Measurements from ENCODE around the gene ARX. TPM values are rescaled to one million over a fixed set of nuclear protein-coding genes. Genes with fewer than 3 reads are reported as not detected.

The ARX gene
- total RNA-seq, 1 donor from 2014 or later, result not detected

GRCh38 chrX:25003066-25003849 is 12.5 kb downstream of the ARX start:
- no peak for DNase-seq (ENCODE audit: low spot score)

GRCh38 chrX:25002661-25003020 is 13.1 kb downstream of the ARX start:
- intact Hi-C loops (cut with DNase I), result no loop called here
- no peak for DNase-seq (ENCODE audit: low spot score)

More at GRCh38 chrX:25003066-25003849, 12.5 kb downstream of the ARX start:
- intact Hi-C loops (cut with DNase I), result no loop called here

GRCh38 chrX:25001808-25002660 is 13.7 kb downstream of the ARX start:
- intact Hi-C loops (cut with DNase I), result no loop called here
- no peak for DNase-seq (ENCODE audit: low spot score)

GRCh38 chrX:24999511-24999910 is 16.3 kb downstream of the ARX start:
- DNase-seq (ENCODE audit: low spot score), result no peak
- intact Hi-C loops (cut with DNase I), result no loop called here

- no peak for DNase-seq (ENCODE audit: low spot score)
- intact Hi-C loops (cut with DNase I), result no loop called here
These were observed 19.6 kb downstream of the ARX start for GRCh38 chrX:24996096-24996709.

GRCh38 chrX:24993879-24994278 is 21.9 kb downstream of the ARX start:
- no peak for DNase-seq (ENCODE audit: low spot score)
- intact Hi-C loops (cut with DNase I), result no loop called here

- intact Hi-C loops (cut with DNase I), result no loop called here
- DNase-seq (ENCODE audit: low spot score), result no peak
These were observed 25.2 kb downstream of the ARX start for GRCh38 chrX:24990535-24990934.

GRCh38 chrX:24988314-24988713 is 27.5 kb downstream of the ARX start:
- intact Hi-C loops (cut with DNase I), result no loop called here

GRCh38 chrX:24987731-24988130 is 28.0 kb downstream of the ARX start:
- intact Hi-C loops (cut with DNase I), result no loop called here
- DNase-seq (ENCODE audit: low spot score), result no peak

More at GRCh38 chrX:24988314-24988713, 27.5 kb downstream of the ARX start:
- DNase-seq (ENCODE audit: low spot score), result no peak

- no peak for DNase-seq (ENCODE audit: low spot score)
- intact Hi-C loops (cut with DNase I), result no loop called here
These were observed 30.6 kb downstream of the ARX start for GRCh38 chrX:24985120-24985519.

GRCh38 chrX:24983931-24984330 is 31.8 kb downstream of the ARX start:
- no peak for DNase-seq (ENCODE audit: low spot score)
- intact Hi-C loops (cut with DNase I), result no loop called here

GRCh38 chrX:24982306-24982965 is 33.3 kb downstream of the ARX start:
- no peak for DNase-seq (ENCODE audit: low spot score)
- intact Hi-C loops (cut with DNase I), result no loop called here

GRCh38 chrX:24981030-24981429 is 34.7 kb downstream of the ARX start:
- DNase-seq (ENCODE audit: low spot score), result no peak
- intact Hi-C loops (cut with DNase I), result no loop called here

GRCh38 chrX:24979081-24979480 is 36.7 kb downstream of the ARX start:
- intact Hi-C loops (cut with DNase I), result no loop called here
- no peak for DNase-seq (ENCODE audit: low spot score)

GRCh38 chrX:24969812-24970211 is 46.0 kb downstream of the ARX start:
- DNase-seq (ENCODE audit: low spot score), result no peak
- intact Hi-C loops (cut with DNase I), result no loop called here

GRCh38 chrX:24965372-24965771 is 50.4 kb downstream of the ARX start:
- intact Hi-C loops (cut with DNase I), result no loop called here

GRCh38 chrX:24963823-24964222 is 51.9 kb downstream of the ARX start:
- no peak for DNase-seq (ENCODE audit: low spot score)
- intact Hi-C loops (cut with DNase I), result no loop called here

More at GRCh38 chrX:24965372-24965771, 50.4 kb downstream of the ARX start:
- DNase-seq (ENCODE audit: low spot score), result no peak

- DNase-seq (ENCODE audit: low spot score), result no peak
- intact Hi-C loops (cut with DNase I), result no loop called here
These were observed 54.0 kb downstream of the ARX start for GRCh38 chrX:24961809-24962208.

- intact Hi-C loops (cut with DNase I), result no loop called here
- no peak for DNase-seq (ENCODE audit: low spot score)
These were observed 58.9 kb downstream of the ARX start for GRCh38 chrX:24956828-24957227.

GRCh38 chrX:24955372-24955930 is 60.3 kb downstream of the ARX start:
- no peak for DNase-seq (ENCODE audit: low spot score)
- intact Hi-C loops (cut with DNase I), result no loop called here

Data from cardiac septum (tissue), 1 donor.